ENCODE data around the gene CDH15.

The CDH15 gene

GRCh38 chr16:89189358-89190025 is 17.9 kb downstream of the CDH15 start:
- DNase-seq = no peak

DNA sequence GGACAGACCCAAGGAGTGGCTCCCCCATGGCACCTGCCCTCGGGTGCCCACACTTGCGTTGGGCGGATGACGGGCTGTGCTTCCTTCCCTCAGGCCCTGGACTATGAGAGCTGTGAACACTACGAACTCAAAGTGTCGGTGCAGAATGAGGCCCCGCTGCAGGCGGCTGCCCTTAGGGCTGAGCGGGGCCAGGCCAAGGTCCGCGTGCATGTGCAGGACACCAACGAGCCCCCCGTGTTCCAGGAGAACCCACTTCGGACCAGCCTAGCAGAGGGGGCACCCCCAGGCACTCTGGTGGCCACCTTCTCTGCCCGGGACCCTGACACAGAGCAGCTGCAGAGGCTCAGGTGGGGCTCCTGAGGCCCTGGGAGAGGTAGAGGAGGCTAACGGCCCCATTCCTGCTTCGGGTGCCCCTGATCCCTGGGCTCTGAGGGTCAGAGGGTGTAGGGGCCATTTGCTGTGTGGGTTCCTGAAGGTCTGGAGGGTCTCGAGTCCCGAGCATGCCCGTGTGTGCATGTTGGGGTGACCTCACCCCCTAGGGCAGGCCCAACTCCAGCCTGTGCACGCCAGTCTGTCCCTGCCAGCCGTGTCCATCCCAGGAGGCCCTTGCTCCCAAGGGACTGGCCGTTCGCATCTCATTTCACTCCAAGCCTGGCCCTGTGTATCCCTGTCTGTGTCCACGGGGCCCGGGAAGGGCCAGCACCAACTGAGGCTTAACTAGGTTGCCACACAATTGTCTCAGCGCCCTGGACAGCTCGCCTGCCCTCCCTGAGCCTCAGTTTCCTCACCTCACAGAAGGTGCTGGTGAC is 18.8 kb downstream of the CDH15 start:
- no peak for DNase-seq

- no peak for DNase-seq
These were observed 19.7 kb downstream of the CDH15 start for GRCh38 chr16:89191033-89191900.

- no peak for DNase-seq
These were observed 20.3 kb downstream of the CDH15 start for GRCh38 chr16:89191901-89192185.

GRCh38 chr16:89192186-89192955 is 20.8 kb downstream of the CDH15 start:
- peak; percentile 89 for DNase-seq

DNA sequence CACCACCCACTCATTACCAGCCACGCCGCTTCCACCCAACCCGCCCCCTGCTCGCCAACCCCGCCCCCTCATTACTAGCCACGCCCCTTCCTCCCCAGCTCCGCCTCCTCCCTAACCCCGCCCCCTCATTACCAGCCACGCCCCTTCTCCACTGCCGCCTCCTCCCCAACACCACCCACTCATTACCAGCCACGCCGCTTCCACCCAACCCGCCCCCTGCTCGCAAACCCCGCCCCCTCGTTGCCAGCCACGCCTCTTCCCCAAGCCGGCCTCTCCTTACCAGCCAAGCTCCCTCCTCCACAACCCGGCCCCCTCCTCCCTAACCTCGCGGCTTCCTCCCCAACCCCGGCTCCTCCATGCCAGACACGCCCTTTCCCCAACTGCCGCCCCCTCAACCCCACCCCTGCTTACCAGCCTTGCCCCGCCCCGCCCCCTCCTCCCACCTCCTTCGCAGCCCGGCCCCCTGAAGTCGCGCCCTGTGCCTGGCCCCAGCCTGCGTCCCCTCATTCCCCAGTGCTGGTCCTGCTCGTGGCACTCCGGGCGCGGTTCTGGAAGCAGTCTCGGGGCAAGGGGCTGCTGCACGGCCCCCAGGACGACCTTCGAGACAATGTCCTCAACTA is 21.5 kb downstream of the CDH15 start:
- peak; percentile 74 for DNase-seq

GRCh38 chr16:89193576-89194293 is 22.2 kb downstream of the CDH15 start:
- no peak for DNase-seq

DNA sequence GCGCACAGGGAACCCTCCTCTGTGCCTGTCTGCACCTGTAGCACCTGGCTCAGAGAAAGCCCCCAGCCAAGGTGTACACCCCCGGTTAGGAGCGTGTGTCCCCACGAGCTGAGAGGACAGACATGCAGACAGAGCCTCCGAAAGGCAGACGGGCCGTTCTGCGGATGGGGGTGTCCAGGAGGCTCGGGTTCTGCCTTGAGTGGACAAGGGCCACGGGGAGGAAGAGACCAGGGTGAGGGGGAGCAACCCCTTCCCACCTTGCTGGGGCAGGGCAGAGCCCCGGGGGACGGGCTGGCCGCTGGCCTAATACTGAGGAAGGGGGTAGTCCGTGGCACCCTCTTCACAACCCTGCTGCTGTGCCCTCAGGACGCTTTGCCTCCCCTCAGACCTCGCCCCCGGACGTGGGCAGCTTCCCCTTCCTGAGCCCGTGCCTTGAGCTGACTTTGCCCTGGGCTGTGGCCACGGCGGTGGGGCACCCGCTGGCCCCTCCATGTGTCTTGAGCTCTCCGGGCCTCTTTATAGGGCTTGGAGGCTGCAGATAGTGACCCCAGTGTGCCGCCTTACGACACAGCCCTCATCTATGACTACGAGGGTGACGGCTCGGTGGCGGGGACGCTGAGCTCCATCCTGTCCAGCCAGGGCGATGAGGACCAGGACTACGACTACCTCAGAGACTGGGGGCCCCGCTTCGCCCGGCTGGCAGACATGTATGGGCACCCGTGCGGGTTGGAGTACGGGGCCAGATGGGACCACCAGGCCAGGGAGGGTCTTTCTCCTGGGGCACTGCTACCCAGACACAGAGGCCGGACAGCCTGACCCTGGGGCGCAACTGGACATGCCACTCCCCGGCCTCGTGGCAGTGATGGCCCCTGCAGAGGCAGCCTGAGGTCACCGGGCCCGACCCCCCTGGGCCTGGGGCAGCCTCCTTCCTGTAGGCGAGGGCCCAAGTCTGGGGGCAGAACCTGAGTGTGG is 23.1 kb downstream of the CDH15 start:
- no peak for DNase-seq

- DNase-seq = no peak
These were observed 24.1 kb downstream of the CDH15 start for GRCh38 chr16:89195521-89196171.

- DNase-seq = no peak
These were observed 25.6 kb downstream of the CDH15 start for GRCh38 chr16:89197033-89197632.

DNA sequence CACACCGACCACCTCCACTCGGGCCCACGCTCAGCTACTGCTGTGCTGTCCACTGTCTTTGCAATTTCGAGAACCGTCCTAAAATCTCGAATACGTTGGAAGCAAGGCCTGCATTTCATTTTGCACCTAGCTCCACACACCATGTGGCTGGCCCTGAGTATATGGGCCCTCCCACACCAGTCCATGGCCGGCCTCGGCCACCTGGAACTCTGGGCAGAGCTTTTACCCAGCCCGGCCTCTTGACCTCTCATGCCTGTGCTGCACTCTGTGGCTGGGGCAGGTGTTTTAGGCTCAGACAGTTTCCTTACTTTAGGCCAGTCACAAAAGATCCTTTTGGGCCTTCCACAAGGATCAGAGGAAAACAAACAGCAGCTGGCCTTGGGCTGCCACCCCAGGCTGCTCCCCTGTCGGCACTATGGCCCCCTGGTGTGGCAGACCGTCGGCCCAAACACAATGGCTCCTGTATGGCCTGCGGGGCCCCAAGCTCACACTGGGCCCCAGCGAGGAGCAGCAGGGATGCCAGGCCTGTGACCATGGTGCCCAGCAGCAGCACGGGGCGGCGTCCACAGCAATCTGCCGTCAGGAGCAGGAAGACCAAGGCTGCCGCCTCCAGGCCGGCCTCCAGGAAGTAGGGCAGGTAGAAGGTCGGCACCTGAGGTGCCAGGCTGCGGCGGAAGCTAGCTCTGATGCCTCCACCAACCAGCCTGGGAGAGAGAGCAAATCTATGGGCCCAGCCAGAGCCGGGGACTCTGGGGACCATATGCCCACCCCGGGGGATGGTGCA is 26.3 kb downstream of the CDH15 start:
- no peak for DNase-seq

GRCh38 chr16:89198417-89199240 is 27.1 kb downstream of the CDH15 start:
- DNase-seq = no peak

DNA sequence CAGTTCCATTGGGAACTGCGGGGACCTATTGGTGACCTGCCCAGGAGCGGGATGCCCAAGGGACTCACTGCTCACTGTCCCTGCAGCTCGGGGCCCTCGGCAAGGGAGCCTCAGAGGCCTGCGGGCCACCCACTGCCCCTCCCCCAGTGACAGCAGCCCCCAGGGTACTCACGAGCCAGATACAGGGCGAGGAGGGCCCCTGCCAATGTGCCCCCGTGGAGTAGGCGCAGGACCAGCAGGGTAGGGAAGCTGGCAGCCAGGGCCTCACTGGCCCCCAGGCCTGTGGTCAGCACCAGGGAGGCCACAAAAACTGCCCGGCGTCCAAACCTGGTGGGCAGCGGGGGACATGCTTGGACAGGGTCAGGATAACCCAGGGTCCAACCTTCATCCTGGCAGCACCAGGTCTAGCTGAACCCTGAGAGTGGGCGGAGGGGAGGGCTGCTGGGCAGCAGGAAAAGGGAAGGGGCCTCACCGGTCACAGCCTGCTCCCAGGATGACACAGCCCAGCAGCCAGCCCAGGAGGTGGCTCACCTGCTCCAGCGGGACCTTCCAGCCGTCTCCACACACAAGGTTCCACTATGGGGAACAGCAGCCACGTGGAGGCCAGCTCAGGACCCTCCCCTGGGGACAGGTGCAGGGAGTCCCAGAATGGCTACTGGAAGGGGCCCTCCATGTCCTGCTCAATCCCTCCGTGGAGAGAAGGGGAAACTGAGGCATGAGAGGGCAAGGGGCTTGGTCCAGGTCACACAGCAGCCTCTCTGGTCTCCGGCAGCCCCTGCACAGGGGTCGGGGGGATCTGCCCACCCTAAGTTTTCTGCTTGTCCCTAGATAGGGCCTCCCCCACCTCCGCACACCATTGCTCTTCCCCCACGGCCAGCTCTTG is 27.9 kb downstream of the CDH15 start:
- DNase-seq = no peak

DNA sequence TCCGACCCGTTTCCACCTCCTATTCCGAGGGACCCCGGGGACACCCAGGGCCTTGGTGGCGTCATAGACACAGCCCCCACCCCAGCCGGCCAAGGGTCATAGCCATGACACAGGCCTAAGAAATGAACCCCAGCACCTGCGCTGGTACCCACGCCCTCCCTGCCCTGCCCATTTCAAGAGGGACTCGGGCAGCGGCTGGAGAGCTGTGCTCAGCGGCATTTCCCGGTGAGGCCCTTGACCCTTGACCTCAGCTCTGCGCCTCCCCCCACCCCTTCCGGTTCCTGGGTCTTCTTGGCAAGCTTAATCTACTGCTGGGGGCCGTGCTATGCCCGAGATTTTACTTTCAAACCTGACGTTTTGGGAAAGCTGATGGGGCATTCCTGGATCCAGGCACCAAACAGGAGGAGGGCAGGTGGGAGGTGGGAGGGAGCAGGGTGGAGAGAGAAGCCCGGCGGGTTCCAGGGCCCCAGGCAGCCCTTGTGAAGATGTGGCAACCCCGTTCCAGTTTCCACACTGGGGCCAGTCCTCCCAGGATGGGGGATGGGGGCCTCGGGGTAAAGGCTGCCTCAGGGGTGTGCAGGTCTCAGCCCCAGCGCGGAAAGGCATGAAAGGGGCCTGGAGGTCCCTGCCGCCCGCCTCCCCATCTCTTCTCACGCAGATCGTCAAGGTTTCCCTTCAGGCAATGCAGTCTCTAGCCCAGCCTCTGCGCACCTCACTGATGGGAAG is 28.7 kb downstream of the CDH15 start, which contains the start of gene SLC22A31:
TSS of gene SLC22A31 (minus strand) at position 414 of the 726 bp plus-strand sequence. CDS start at position 378, 36 bp downstream.
- DNase-seq = no peak

GRCh38 chr16:89200850-89201411 is 29.4 kb downstream of the CDH15 start:
- DNase-seq = no peak
